ENCODE results near the gene TBC1D22B. TPM values are rescaled to one million over a fixed set of nuclear protein-coding genes. Genes with fewer than 3 reads are reported as not detected.

TBC1D22B gene
- total and polyA plus RNA-seq, 9 of the 15 experiments (the other 6 are each of a cell fraction or from before 2014, with no cell fraction given), result 4.8 to 24.2 (median 13.5) TPM

DNA sequence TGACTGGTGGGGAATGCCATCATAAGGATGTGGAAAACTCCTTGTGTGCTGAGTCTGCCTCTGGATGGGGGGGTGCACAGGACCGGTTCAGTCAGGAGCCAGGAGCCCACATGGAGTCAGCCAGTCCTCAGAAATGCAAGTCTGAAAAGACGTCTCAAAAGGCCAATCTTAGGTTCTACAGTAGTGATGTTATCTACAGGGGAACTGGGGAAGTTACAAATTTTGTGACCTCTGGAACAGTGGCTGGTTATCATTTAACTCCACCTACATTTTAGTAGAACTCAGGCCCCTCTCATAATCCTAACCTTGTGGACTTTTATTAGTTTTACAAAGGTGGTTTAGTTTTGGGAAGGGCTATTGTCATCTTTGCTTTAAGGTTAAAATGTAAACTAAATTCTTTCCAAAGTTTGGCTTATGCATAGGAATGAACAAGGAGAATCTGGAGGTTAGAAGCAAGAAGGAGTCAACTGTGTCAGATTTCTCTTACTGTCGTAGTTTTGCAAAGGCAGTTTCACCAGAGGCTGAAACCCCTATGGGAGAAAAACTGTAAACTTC lies 13.7 kb upstream of the TBC1D22B start (continued):
- TF ChIP-seq, protein P1, sequence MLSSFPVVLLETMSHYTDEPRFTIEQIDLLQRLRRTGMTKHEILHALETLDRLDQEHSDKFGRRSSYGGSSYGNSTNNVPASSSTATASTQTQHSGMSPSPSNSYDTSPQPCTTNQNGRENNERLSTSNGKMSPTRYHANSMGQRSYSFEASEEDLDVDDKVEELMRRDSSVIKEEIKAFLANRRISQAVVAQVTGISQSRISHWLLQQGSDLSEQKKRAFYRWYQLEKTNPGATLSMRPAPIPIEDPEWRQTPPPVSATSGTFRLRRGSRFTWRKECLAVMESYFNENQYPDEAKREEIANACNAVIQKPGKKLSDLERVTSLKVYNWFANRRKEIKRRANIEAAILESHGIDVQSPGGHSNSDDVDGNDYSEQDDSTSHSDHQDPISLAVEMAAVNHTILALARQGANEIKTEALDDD (IDR thresholded peaks at IDR 0.05), result peak; percentile 93
- no peak for TF ChIP-seq MCM3 (IDR thresholded peaks at IDR 0.05)
- TF ChIP-seq JUND (IDR thresholded peaks at IDR 0.05; ENCODE audit: borderline replicate concordance, low read depth, low read length), result peak; percentile 70; the same call in 1 of the 2 replicates
- TF ChIP-seq JUND (tag; IDR thresholded peaks at IDR 0.05; ENCODE audit: borderline replicate concordance, low read depth, low read length), result peak; percentile 40; the same call in 1 of the 3 replicates
- peak; percentile 76 for TF ChIP-seq MYC (IDR thresholded peaks at IDR 0.05; ENCODE audit: low read depth, low read length)
- TF ChIP-seq MYC (CRISPR knock-in tag; IDR thresholded peaks at IDR 0.05; ENCODE audit: borderline replicate concordance, low read depth), result no peak
- no peak for TF ChIP-seq ZNF77 (CRISPR knock-in tag; IDR thresholded peaks at IDR 0.05)
- no peak for TF ChIP-seq ZNF444 (CRISPR knock-in tag; IDR thresholded peaks at IDR 0.05)
- TF ChIP-seq ZNF124 (CRISPR knock-in tag; IDR thresholded peaks at IDR 0.05), result no peak
- no peak for TF ChIP-seq ILK (tag; IDR thresholded peaks at IDR 0.05; ENCODE audit: borderline replicate concordance, low read depth)
- TF ChIP-seq CBFA2T3 (IDR thresholded peaks at IDR 0.05), result peak; percentile 71
- TF ChIP-seq DPF2 (IDR thresholded peaks at IDR 0.05), result peak; percentile 82
- no peak for TF ChIP-seq EHMT2 (IDR thresholded peaks at IDR 0.05)
- TF ChIP-seq, protein P2, sequence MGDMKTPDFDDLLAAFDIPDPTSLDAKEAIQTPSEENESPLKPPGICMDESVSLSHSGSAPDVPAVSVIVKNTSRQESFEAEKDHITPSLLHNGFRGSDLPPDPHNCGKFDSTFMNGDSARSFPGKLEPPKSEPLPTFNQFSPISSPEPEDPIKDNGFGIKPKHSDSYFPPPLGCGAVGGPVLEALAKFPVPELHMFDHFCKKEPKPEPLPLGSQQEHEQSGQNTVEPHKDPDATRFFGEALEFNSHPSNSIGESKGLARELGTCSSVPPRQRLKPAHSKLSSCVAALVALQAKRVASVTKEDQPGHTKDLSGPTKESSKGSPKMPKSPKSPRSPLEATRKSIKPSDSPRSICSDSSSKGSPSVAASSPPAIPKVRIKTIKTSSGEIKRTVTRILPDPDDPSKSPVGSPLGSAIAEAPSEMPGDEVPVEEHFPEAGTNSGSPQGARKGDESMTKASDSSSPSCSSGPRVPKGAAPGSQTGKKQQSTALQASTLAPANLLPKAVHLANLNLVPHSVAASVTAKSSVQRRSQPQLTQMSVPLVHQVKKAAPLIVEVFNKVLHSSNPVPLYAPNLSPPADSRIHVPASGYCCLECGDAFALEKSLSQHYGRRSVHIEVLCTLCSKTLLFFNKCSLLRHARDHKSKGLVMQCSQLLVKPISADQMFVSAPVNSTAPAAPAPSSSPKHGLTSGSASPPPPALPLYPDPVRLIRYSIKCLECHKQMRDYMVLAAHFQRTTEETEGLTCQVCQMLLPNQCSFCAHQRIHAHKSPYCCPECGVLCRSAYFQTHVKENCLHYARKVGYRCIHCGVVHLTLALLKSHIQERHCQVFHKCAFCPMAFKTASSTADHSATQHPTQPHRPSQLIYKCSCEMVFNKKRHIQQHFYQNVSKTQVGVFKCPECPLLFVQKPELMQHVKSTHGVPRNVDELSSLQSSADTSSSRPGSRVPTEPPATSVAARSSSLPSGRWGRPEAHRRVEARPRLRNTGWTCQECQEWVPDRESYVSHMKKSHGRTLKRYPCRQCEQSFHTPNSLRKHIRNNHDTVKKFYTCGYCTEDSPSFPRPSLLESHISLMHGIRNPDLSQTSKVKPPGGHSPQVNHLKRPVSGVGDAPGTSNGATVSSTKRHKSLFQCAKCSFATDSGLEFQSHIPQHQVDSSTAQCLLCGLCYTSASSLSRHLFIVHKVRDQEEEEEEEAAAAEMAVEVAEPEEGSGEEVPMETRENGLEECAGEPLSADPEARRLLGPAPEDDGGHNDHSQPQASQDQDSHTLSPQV (IDR thresholded peaks at IDR 0.05), result peak; percentile 51; the same call in 1 of the 2 replicates
- TF ChIP-seq ZNF134 (CRISPR knock-in tag; conservative IDR thresholded peaks at IDR 0.05), result no peak
- TF ChIP-seq ZNF408 (CRISPR knock-in tag; IDR thresholded peaks at IDR 0.05; ENCODE audit: low read depth), result no peak
- no peak for TF ChIP-seq FOXJ2 (tag; IDR thresholded peaks at IDR 0.05)
- TF ChIP-seq CTBP1 (IDR thresholded peaks at IDR 0.05; ENCODE audit: borderline replicate concordance), result peak; percentile 75; the same call in 1 of the 2 replicates
- TF ChIP-seq ZNF197 (CRISPR knock-in tag; IDR thresholded peaks at IDR 0.05; ENCODE audit: low read depth), result peak; percentile 16; the same call in 1 of the 2 replicates
- 0 out of 2 replicates have a peak, but pooled peaks have one; percentile 60 for TF ChIP-seq NR1H2 (CRISPR knock-in tag; IDR thresholded peaks at IDR 0.05)
- TF ChIP-seq ZNF431 (CRISPR knock-in tag; IDR thresholded peaks at IDR 0.05), result no peak
- TF ChIP-seq PCBP2 (IDR thresholded peaks at IDR 0.05; ENCODE audit: low read depth, low read length, poor library complexity, severe bottlenecking), result no peak
- TF ChIP-seq ZFP30 (CRISPR knock-in tag; IDR thresholded peaks at IDR 0.05; ENCODE audit: borderline replicate concordance), result no peak
- peak; percentile 76 for TF ChIP-seq STAT5A (IDR thresholded peaks at IDR 0.05; ENCODE audit: borderline replicate concordance, low read length)
- TF ChIP-seq, protein P3, sequence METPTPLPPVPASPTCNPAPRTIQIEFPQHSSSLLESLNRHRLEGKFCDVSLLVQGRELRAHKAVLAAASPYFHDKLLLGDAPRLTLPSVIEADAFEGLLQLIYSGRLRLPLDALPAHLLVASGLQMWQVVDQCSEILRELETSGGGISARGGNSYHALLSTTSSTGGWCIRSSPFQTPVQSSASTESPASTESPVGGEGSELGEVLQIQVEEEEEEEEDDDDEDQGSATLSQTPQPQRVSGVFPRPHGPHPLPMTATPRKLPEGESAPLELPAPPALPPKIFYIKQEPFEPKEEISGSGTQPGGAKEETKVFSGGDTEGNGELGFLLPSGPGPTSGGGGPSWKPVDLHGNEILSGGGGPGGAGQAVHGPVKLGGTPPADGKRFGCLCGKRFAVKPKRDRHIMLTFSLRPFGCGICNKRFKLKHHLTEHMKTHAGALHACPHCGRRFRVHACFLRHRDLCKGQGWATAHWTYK (CRISPR knock-in tag; IDR thresholded peaks at IDR 0.05), result peak; percentile 98
